ENCODE results near the gene CCDC43.

CCDC43 gene

GRCh38 chr17:44672479-44673093 is 17.0 kb downstream of the CCDC43 start:
- Histone ChIP-seq H3K4me3 (ENCODE audit: low read depth, low read length) (no peak overlapping the region), H3K9me3 (ENCODE audit: severe bottlenecking) (no peaks in the 10 kb centered on the region), H3K36me3 (no peaks in the 10 kb centered on the region), H3K27ac (no peak overlapping the region), H3K27me3 (ENCODE audit: insufficient read depth, low read depth, severe bottlenecking) (no peaks in the 10 kb centered on the region)
- no peak for DNase-seq
- TF ChIP-seq, protein P1, sequence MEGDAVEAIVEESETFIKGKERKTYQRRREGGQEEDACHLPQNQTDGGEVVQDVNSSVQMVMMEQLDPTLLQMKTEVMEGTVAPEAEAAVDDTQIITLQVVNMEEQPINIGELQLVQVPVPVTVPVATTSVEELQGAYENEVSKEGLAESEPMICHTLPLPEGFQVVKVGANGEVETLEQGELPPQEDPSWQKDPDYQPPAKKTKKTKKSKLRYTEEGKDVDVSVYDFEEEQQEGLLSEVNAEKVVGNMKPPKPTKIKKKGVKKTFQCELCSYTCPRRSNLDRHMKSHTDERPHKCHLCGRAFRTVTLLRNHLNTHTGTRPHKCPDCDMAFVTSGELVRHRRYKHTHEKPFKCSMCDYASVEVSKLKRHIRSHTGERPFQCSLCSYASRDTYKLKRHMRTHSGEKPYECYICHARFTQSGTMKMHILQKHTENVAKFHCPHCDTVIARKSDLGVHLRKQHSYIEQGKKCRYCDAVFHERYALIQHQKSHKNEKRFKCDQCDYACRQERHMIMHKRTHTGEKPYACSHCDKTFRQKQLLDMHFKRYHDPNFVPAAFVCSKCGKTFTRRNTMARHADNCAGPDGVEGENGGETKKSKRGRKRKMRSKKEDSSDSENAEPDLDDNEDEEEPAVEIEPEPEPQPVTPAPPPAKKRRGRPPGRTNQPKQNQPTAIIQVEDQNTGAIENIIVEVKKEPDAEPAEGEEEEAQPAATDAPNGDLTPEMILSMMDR (IDR thresholded peaks at IDR 0.05; ENCODE audit: low read depth, low read length), result no peak

DNA sequence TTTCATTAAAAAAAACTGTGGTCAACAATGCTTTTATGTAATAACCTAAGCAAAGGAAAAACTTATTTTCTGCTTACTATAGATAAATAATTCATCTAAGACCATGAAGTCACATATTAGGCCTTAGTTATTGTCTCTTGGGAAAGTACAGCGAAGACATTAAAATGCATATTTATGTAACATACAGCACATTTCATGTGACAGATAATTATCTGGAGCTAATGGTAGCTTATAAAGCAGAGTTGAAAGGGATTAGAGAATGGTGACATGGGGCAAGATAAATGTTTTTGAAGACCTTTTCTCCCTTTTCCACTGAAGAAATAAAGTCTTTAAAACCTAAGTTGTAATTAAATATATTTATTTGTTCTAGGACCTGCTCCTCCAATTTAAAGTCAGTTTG is 23.6 kb downstream of the CCDC43 start:
- TF ChIP-seq, protein P1 (IDR thresholded peaks at IDR 0.05; ENCODE audit: low read depth, low read length), result no peak
- H3K27me3 ChIP-seq (ENCODE audit: insufficient read depth, low read depth, severe bottlenecking), result no peaks in the 10 kb centered on the region
- no peaks in the 10 kb centered on the region for H3K36me3 ChIP-seq
- H3K9me3 ChIP-seq (ENCODE audit: severe bottlenecking), result no peaks in the 10 kb centered on the region
- H3K4me3 ChIP-seq (ENCODE audit: low read depth, low read length), result no peak overlapping the region
- H3K27ac ChIP-seq, result no peak overlapping the region
- DNase-seq, result no peak

- DNase-seq, result no peak
- no peak overlapping the region for H3K4me3 ChIP-seq (ENCODE audit: low read depth, low read length)
- no peaks in the 10 kb centered on the region for H3K36me3 ChIP-seq
- TF ChIP-seq, protein P1 (IDR thresholded peaks at IDR 0.05; ENCODE audit: low read depth, low read length), result no peak
- H3K27me3 ChIP-seq (ENCODE audit: insufficient read depth, low read depth, severe bottlenecking), result no peaks in the 10 kb centered on the region
- H3K9me3 ChIP-seq (ENCODE audit: severe bottlenecking), result no peaks in the 10 kb centered on the region
- no peak overlapping the region for H3K27ac ChIP-seq
Measured at GRCh38 chr17:44664867-44665266, 24.7 kb downstream of the CCDC43 start.

DNA sequence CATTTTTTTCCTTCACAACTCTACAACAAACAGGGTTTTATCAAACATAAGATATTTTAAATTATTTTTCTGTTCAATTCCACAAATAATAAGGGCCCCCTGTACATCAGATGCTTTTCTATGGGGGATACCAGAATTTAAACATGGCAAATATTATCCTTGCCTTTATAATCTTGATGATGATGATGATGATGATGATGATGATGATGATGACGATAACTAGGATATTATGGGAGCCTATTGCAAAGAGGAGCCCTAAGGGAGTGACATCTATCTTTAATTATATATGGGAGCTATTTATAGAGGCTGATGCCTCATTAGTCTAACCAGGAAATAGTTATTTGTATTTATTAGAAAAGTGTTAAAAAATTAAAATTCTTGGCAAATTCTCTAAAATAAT is 26.5 kb downstream of the CCDC43 start:
- no peak for DNase-seq
- H3K36me3 ChIP-seq, result no peaks in the 10 kb centered on the region
- no peak overlapping the region for H3K4me3 ChIP-seq (ENCODE audit: low read depth, low read length)
- no peak overlapping the region for H3K27ac ChIP-seq
- no peaks in the 10 kb centered on the region for H3K9me3 ChIP-seq (ENCODE audit: severe bottlenecking)
- H3K27me3 ChIP-seq (ENCODE audit: insufficient read depth, low read depth, severe bottlenecking), result no peaks in the 10 kb centered on the region
- TF ChIP-seq, protein P1 (IDR thresholded peaks at IDR 0.05; ENCODE audit: low read depth, low read length), result no peak

GRCh38 chr17:44661835-44662234 is 27.7 kb downstream of the CCDC43 start:
- DNase-seq, result no peak
- no peaks in the 10 kb centered on the region for H3K27me3 ChIP-seq (ENCODE audit: insufficient read depth, low read depth, severe bottlenecking)
- no peak overlapping the region for H3K27ac ChIP-seq
- no peak overlapping the region for H3K4me3 ChIP-seq (ENCODE audit: low read depth, low read length)
- TF ChIP-seq, protein P1 (IDR thresholded peaks at IDR 0.05; ENCODE audit: low read depth, low read length), result no peak
- H3K9me3 ChIP-seq (ENCODE audit: severe bottlenecking), result no peaks in the 10 kb centered on the region
- H3K36me3 ChIP-seq, result no peaks in the 10 kb centered on the region

All from WERI-Rb-1 (cell line).